NCI-H2196 treated with DMSO at 0.1 percent for 48 hours (cell line): ENCODE measurements around the gene PIP4K2A.

Experiments used
- DNase-seq: peaks from one replicate; lab custom pipeline; 2025; ENCODE audit not compliant: unreplicated experiment; lab: John Stamatoyannopoulos, UW

PIP4K2A gene

DNA sequence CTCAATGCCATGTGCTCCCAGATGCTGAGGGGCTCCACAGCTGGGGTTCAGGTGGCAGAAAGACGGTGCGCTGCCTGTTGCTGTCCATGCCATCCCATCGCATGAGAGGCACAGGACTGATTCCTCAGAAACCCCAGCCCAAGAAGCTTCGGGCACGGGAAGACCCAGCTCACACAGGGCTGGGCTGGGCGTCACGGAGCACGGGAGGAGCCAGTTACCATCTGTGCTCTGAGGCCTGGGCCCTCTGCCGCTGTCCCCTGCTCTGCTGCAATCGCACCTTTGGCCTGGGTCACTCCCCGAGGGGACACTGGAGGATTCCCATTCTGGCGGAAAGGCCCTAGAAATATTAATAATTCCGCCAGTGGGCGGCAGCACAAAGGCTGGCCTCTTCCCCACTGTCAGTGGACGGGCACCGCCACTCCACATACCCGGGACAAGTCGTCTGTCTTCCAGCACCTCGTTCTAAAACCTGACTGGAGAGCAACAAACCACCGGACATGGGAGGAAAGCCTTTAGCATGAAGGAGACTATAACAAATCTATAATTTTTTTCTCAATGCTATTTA is 92.1 kb downstream of the PIP4K2A start:
- no peak for DNase-seq

DNA sequence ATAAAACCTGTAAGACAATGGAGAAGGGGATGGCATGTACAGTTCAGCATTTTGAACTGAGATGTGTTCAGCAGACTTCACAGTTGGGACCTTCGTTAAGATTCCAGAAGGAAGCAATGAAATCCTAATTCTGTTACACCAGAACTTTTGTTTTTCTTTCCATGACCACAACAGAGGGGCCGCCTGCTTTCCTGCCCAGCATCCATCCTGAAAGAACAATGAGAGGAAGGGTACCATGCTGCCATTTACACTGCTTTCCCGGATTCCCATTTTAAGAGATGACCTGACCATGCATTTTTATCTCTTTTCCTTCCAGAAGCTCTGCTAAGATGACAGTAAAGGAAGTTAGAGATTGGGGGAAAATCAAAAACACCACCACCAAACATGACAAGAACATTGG is 92.7 kb downstream of the PIP4K2A start:
- DNase-seq = no peak

DNA sequence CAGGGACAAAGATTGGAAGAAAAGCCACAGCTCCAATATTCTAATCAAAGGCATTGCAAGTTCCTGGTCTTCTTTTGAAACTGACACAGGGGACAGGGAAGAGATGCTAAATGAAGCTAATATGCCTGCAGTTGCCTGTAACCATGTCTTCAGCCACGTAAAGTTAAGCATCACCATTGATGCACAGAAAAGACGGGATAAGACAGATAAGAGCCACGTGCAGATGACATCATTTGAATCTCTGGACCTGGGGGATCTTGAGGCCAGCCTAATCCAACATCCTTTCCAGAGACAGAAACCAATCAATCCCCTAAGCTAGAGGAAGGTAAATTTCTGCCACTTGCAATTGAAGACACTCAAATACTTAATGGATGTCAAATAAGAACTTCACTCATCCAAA is 93.4 kb downstream of the PIP4K2A start:
- DNase-seq = no peak

DNA sequence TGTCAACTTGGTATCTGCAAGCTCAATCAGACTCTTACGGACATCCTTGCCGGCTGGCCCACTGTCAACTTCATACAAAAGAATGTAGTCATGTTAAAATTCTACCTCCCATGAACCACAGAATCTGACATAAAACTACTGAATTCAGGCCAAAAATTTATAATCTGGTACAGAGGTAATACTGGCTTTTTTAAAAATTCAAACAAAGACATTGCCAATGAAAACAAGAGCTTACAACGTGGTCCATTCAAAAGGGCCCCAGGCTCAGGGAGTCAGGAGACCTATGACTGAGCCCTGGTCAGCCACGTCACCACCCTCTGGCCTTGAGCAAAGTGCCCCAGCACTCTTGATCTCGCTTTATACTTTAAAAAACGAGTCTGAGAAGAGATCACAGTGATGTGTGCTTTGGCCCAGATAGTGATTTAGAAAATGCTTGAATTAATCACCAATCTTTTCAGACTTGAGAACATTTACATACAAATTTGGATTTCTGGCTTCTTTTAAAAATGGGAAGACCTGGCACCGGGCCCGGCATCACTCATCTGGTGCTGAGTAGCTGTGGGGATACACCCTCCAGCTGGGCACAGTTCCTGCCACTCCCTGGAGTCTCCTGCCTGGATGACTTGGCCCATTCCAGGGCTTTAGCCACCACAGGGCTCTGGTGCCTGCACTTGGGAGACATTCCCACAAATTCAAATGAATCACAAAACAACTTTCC is 94.1 kb downstream of the PIP4K2A start:
- DNase-seq = no peak

DNA sequence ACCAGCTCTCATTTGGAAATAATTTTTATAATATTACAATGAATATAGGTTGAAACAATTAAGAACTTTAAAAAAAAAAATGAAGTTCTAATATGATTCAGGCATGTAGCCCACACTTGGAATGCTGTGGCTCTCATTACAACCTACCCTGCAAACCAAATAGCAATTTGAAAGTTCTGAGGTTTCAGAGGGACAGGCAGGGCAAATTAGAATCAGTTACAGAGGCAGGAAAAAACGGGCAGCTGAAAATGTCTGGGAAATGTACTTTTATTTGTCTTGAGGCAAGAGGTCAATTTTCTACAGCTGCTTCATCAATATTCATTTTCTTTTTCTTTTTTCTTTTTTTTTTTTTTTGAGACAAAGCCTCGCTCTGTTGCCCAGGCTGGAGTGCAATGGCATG is 95.3 kb downstream of the PIP4K2A start:
- no peak for DNase-seq

DNA sequence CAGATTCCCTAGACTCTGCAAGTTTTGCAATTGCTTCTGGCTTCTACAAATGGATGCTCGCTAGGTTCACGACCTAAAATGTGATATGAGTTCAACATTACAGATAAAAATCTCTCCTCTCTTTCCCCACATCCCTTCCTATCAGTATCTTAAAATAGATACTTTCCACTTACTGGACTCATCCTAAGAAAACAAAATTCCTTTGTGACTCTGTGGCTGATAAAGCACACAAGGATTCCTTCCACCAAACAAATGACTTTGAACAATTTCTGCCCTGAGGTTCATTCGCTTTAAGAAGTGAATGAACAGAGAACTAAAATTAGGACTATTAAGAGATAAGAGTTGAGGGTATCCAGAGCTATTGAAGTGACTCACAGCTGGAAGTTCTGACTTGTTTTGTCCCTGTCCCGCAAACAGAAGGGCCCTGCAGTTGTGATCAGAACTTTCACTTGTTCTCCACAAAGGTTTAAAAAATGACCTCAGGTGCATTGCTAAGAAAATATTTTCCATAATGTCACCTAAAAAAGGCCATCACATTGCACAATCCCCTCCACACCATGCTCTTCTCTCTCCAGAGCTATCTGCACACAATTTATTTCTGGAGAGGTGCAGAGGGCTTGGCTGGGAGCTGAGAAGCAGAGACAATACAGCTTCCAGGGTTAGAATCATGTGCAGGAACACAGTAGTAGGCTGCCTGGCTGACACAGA is 96.1 kb downstream of the PIP4K2A start:
- DNase-seq = no peak

DNA sequence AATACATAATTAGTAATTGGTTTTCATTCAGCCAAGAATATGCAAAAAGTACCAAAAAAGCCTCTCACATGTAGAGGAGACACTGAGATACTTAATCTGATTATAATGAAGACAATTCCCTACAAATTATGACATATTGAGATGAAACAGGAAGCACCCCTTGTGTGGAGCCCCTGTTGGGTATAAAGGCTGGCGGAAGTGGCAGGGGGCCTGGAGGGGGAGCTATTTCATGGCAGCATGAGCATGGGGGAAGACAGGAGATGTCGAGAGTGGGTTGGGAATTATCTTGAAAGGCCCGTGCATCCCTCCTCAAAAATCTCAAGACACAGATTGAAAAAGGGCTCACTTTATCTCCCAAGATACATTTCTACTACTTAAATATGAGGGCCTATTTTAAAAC is 96.9 kb downstream of the PIP4K2A start:
- no peak for DNase-seq

DNA sequence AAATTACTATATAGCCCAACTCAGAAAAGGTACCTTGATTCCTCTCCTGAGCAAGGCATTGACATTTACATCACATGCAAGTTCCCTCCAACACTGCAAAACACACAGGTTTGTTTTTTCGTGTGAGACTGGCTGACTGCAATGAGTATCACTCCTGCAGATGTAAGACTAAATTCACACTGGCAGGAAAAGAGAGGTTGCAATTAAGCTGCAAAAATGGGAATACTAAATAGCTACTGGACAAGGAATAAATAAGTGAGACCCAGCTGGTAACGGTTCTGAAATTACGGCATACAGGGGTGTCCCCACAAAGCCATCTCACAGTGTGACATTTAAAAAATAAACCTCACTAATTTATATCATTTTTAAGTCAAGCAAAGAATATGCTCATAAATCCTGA is 97.3 kb downstream of the PIP4K2A start:
- no peak for DNase-seq

DNA sequence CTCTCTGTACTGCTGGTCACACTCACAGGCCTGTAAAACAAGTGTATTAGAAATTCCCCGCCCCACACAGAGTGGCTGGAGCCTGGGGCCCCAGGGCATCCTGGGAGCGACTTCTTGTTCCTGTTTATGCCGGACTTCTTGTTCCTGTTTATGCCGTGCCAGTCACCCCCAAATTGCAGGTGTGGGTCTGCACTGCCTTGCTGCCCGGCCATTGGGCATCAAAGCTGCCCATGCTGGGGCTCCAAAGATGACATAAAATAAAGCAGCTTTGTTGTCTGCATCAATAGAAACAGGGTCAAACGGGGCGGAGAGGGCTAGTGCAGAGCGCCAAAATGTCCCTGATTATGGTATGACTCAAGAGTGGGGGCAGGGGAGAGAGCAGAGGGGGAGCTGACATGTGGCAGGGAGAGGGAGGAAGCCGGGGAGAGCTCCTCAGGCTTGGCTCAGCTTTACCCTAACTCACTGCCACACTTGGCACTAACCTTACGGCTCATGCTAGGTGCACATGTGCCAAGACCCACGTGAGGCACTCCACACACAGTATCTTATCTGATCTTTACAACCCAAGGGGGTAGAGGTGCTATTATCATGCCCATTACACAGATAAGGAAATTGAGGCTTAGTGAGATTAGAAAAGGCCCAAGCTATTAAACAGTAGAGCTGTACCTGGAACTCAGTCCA is 98.4 kb downstream of the PIP4K2A start:
- DNase-seq = no peak

DNA sequence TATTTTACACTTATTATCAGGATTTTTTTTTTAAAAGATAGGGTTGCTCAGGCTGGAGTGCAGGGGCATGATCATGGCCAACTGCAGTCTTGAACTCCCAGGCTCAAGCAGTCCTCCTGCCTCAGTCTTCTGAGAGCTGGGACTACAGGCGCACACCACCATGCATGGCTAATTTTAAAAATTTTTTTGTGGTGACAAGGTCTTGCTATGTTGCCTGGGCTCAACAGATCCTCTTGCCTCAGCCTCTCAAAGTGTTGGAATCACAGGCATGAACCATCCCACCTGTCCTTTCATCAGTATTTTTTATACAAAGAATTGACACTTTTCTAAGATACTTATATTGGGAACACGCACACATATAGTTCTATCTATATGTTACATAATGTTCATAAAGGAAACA is 99.3 kb downstream of the PIP4K2A start:
- DNase-seq = no peak

DNA sequence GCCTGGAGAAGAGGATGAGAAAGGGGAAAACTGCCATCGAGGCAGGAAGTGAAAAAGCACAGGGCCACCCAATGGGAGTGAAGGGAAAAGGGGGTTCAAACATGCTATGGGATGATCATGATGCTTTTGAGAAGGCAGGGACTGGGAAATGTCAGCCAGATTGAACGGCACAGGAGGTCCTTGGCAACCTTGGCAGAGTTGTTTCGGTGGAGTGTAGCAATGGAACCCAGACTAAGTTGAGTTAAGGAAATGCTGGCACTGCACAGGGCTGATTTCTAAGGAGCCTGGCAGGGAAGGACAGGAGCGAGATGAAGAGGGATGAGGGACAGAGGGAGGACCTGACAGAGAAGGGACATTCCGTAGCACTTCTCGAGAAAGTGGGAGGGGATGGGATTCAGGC is 101.4 kb downstream of the PIP4K2A start:
- DNase-seq = no peak

DNA sequence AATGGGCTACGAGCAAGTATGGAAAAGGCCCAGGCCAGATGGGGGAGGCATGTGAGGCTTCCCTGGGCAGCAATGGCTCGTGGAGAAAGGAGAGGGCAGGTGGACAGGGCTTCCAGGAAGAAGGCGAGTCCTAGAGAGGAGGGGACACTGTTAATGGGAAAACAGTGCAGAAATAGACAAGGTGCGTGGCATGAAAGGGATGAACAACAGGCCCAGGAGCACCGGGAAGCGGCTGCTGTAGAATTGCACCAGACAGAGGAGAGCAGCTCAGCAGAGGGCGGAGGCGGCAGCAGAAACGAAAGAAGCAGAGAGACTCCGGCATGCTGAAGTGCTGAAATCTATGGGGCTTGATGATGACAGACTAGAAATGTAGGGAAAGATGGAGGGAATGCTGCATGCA is 102.1 kb downstream of the PIP4K2A start:
- DNase-seq = no peak

DNA sequence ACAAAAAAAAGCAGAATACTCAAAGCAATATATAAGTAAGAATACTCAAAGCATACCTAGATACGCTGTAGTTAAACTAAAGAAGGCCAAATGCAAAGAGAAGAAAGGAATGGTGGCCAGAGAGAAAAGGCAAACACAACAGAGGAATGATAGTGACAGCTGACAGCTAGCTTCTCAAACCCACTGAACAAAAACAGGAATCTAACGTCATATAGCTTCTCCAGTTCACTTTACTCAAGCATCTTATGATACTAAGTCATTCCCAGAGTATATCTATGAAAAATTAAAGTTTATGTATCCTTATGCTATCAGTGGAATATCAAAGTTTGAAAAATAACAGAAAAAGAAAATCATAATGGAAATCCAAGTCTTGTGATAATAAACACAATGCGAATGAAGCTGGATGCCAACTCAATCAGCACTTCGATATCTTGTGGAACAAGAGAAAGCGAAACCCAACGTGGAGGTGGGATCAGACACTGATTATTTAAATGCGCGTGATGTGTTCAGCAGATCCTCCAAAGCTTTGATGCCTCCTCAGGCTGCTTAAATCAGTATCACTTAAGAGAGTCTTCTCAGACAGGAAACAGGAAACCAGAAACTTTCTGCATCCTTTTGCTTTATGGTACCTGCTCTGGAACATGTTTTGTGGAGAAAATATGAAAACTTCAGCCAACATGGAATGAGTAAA is 102.8 kb downstream of the PIP4K2A start:
- DNase-seq = no peak

DNA sequence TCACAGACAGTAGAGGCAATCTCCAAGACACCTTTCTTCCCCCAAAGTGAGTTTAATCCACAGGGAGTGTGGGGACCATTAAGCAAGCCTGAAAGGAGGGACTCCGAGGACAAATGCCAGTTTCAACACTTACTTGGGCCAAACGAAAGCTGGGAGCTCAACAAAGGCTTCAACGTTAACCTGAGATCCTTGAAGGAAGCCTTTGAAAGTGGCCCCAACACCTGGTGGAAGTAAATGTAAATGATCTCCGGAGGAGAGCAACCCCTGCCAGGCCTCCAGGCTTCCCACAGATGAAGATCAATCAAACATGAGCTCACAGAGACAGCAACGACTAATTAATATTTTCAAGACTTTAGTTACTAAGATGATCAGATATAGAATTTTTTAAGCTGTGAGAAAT is 103.8 kb downstream of the PIP4K2A start:
- DNase-seq = no peak

DNA sequence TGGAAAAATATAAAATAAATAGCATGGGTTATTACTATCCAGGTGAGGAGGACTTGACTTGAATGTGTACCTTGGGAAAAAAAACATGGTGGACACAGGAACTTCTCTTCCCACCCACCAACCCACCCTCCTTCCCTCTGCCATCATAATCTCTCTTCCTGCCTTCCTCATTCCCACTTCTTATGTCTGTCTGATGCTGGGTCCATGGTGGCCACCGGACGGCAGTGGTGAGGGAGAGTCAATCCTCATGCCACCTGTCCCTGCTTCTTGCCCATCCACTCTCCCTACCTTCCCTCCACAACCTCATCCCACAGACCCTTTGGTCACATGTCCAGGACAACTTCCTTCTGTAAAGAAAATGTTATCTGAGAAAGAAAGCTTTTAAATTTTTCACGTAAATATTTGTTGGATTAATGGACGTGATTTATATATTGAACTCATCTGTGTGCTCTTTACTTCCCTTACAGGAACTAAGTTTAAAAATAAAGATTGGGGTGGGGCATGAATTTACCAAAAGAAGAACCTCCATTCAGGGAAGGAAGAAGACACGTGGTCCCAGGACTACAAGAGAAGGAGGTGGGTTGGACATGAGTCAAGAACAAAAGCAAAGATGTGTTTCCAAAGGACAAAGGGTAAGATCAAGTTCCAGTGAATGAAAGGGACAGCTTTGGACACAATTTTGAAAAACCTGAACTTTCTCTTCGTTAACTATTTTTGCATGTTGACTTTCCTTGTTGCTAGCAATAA is 104.5 kb downstream of the PIP4K2A start:
- no peak for DNase-seq

DNA sequence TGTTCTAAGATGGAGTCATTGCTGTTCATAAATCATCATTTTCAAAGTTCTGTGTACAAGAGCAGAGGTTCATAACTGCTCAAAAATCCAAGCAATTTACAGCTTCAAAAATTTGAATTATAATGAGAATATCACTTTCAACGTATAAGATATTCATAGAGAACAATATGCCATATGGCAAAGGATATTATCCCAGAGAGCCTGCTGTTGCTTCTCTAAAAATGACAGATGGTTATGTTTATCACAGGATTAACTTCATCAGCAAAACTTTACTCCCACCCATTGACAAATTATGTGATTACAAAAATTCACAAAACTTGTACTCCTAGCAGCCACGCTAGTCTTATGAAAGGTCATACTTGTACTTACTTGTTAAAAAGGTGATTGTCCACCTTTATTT is 105.1 kb downstream of the PIP4K2A start:
- DNase-seq = no peak

DNA sequence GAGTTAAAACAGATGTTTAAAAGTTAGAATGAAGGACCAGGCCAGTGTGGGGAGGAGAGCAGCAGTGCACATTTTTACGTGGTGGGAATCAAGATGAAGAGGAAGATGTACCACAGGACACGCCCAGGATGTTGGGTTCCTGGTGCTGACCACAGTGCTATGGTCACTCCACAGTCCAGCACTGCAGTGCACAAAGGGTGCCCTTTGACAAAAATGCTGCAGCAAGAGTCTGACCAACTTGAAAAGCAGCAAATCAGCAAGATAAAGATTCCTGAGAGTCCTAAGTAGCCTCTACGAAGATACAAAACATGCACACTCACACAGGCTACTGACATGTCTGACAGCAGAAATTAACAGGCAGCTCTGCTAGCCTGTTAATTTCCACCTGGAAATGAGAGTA is 107.1 kb downstream of the PIP4K2A start:
- DNase-seq = no peak

DNA sequence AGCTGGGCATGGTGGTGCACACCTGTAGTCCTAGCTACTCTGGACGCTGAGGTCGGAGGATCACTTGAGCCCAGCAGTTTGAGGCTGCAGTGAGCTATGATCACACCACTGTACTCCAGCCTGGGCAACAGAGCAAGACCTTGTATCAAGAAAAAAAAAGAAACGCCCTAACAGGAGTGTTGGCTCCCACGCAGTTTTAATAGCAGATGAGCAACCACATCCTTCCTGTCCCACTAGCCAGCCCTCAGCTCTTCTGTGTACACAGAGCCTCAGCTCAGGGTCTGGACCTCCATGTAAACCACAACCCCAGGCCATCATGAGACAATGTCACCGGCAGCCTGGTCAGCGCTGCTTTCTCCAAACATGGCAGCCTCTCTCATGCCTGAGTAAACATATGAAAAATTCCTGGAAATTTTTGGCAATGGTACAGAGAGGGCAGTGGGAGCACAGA is 108.2 kb downstream of the PIP4K2A start:
- no peak for DNase-seq

DNA sequence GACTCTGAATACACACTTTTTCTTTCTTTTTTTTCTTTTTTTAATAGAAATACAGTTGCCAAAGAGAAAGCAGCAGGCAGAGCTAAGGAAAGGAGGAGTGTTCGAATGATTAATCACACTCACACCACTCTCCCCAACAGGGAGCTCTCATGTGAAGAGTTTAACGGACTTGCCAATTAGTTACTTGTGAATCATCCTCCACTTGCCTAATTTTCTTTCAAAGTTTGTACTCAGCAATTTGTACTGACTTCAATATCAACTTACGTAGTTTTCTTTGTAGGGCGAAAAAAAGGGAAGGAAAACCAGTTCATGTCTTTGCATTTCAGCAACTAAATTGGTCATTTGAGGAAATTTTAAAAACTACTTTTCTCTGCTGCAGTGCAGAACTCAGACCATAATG is 109.2 kb downstream of the PIP4K2A start:
- DNase-seq = no peak

DNA sequence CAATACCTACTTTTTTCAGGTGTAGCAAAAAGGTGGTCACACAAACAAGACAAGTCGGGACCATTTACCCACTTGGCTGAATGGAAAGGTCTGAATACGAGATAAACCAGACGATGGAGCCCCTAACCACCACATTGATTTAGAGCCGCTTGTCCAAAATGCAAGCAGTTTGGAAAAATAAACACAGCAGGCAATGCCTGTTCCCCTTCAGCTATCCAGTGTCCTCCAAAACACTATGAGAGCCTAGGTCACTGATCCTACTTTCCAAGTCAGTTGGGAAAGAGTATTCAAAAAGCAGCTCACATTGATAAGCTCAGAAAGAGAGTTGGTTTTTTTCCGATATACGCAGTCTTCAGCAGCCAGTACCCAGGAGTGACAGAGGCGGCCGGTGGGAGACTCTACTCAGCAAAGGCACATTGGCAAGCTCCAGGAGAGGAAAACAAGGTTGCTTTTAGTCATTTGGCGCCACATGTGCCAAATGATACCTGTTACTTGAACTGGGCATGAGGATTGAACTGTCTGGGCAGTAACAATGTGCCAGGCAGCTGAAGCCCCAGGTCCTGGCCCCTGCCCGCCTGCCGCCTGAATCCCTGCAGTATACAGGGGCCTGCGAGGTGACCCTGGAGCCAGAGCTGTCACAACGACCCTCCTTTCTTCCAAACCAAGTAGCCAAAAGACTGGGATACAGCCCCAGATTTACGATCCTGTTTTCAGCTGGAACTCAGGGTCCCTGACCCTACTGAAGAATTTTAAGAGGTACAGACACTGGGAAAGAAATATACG is 109.8 kb downstream of the PIP4K2A start:
- no peak for DNase-seq
